ENCODE measurements around the gene PIK3C2B.

PIK3C2B gene

GRCh38 chr1:204516180-204516879 is 21.7 kb upstream of the PIK3C2B start, which contains the start of gene MDM4:
TSS of gene MDM4 (plus strand) at chr1:204516406. CDS start at chr1:204525519, 9,113 bp downstream.
- no peak for TF ChIP-seq CTCF (IDR thresholded peaks at IDR 0.05; ENCODE audit: low read depth, low read length, missing control alignments)

GRCh38 chr1:204514828-204515227 is 20.2 kb upstream of the PIK3C2B start:
- DNase-seq (ENCODE audit: extremely low read depth, low read depth): no peak
- no peak overlapping the region for H3K4me3 ChIP-seq (replicated peaks; ENCODE audit: low read depth, low read length)
- TF ChIP-seq CTCF (IDR thresholded peaks at IDR 0.05; ENCODE audit: low read depth, low read length, missing control alignments): no peak

More at GRCh38 chr1:204516180-204516879, 21.7 kb upstream of the PIK3C2B start, which contains the start of gene MDM4:
- DNase-seq (ENCODE audit: extremely low read depth, low read depth): peak; percentile 90
- H3K4me3 ChIP-seq (replicated peaks; ENCODE audit: low read depth, low read length): peak within 1 kb of the TSS; percentile 96

- no peak for TF ChIP-seq CTCF (IDR thresholded peaks at IDR 0.05; ENCODE audit: low read depth, low read length, missing control alignments)
- H3K4me3 ChIP-seq (replicated peaks; ENCODE audit: low read depth, low read length): no peak overlapping the region
- no peak for DNase-seq (ENCODE audit: extremely low read depth, low read depth)
Measured at GRCh38 chr1:204513117-204513716, 18.6 kb upstream of the PIK3C2B start.

GRCh38 chr1:204511366-204511765 is 16.8 kb upstream of the PIK3C2B start:
- H3K4me3 ChIP-seq (replicated peaks; ENCODE audit: low read depth, low read length): no peak overlapping the region
- no peak for DNase-seq (ENCODE audit: extremely low read depth, low read depth)
- no peak for TF ChIP-seq CTCF (IDR thresholded peaks at IDR 0.05; ENCODE audit: low read depth, low read length, missing control alignments)

- DNase-seq (ENCODE audit: extremely low read depth, low read depth): no peak
- H3K4me3 ChIP-seq (replicated peaks; ENCODE audit: low read depth, low read length): no peak overlapping the region
- no peak for TF ChIP-seq CTCF (IDR thresholded peaks at IDR 0.05; ENCODE audit: low read depth, low read length, missing control alignments)
Measured at GRCh38 chr1:204509186-204509635, 14.6 kb upstream of the PIK3C2B start.

- DNase-seq (ENCODE audit: extremely low read depth, low read depth): no peak
- peak overlapping the region; percentile 45 for H3K4me3 ChIP-seq (replicated peaks; ENCODE audit: low read depth, low read length)
- no peak for TF ChIP-seq CTCF (IDR thresholded peaks at IDR 0.05; ENCODE audit: low read depth, low read length, missing control alignments)
Measured at GRCh38 chr1:204507317-204508105, 12.9 kb upstream of the PIK3C2B start.
